Hepatocyte (in vitro differentiated cells): ENCODE data around the gene ANO7.

Experiments used
- CTCF ChIP-seq: fragments of 200-600 bp; sonication (generic); IDR thresholded peaks from 2 replicates; pipeline ENCODE4 v1.5.1; 2016; ENCODE audit warnings: antibody characterized with exemption, mild to moderate bottlenecking; ENCODE audit not compliant: poor library complexity
- EZH2 ChIP-seq: fragments of 200-600 bp; sonication (generic); IDR thresholded peaks from 2 replicates; pipeline ENCODE4 v1.6.1; 2016; ENCODE audit warnings: antibody characterized with exemption, mild to moderate bottlenecking, borderline replicate concordance
- EZH2phosphoT487 ChIP-seq: fragments of 200-600 bp; sonication (generic); IDR thresholded peaks from one replicate; pipeline ENCODE4 v1.6.1; 2018; ENCODE audit warnings: antibody characterized with exemption, mild to moderate bottlenecking, low read depth, moderate library complexity; ENCODE audit not compliant: unreplicated experiment, severe bottlenecking

GRCh38 chr2:241228860-241229516 is 40.5 kb downstream of the ANO7 start:
- no peak for TF ChIP-seq CTCF
- no peak for TF ChIP-seq EZH2phosphoT487
- no peak for TF ChIP-seq EZH2
